HG03439 (cell line): ENCODE data around the gene DOCK4.
"Not testable (repeated sequence)": the region's sequence is repeated elsewhere in the genome, so short reads cannot be mapped to it uniquely, and the experiment has no call there.

Experiments used
- ATAC-seq: cut with Tn5 transposase; IDR thresholded peaks from one replicate; pipeline ENCODE4 v1.9.1; 2021; ENCODE audit warnings: mild to moderate bottlenecking, moderate library complexity; ENCODE audit not compliant: unreplicated experiment

Gene DOCK4

GRCh38 chr7:111917404-111917803 is 288.8 kb downstream of the DOCK4 start:
- ATAC-seq: not testable (repeated sequence)

- ATAC-seq: no peak
Measured at GRCh38 chr7:111914291-111914690, 291.9 kb downstream of the DOCK4 start.

GRCh38 chr7:111911166-111911961 is 294.8 kb downstream of the DOCK4 start:
- no peak for ATAC-seq

GRCh38 chr7:111910656-111911055 is 295.5 kb downstream of the DOCK4 start:
- no peak for ATAC-seq

- not testable (repeated sequence) for ATAC-seq
Measured at GRCh38 chr7:111908673-111909072, 297.5 kb downstream of the DOCK4 start.

GRCh38 chr7:111903797-111904196 is 302.4 kb downstream of the DOCK4 start:
- no peak for ATAC-seq

GRCh38 chr7:111903016-111903415 is 303.2 kb downstream of the DOCK4 start:
- no peak for ATAC-seq

- no peak for ATAC-seq
Measured at GRCh38 chr7:111900283-111900682, 305.9 kb downstream of the DOCK4 start.

- ATAC-seq: no peak
Measured at GRCh38 chr7:111895049-111895448, 311.1 kb downstream of the DOCK4 start.

GRCh38 chr7:111894518-111894917 is 311.7 kb downstream of the DOCK4 start:
- ATAC-seq: no peak

GRCh38 chr7:111893190-111893589 is 313.0 kb downstream of the DOCK4 start:
- ATAC-seq: no peak

- ATAC-seq: no peak
Measured at GRCh38 chr7:111892588-111892987, 313.6 kb downstream of the DOCK4 start.

GRCh38 chr7:111887734-111888133 is 318.5 kb downstream of the DOCK4 start:
- ATAC-seq: no peak

- no peak for ATAC-seq
Measured at GRCh38 chr7:111886233-111886632, 320.0 kb downstream of the DOCK4 start.

GRCh38 chr7:111883241-111883640 is 323.0 kb downstream of the DOCK4 start:
- no peak for ATAC-seq

GRCh38 chr7:111878785-111879184 is 327.4 kb downstream of the DOCK4 start:
- ATAC-seq: no peak

- ATAC-seq: no peak
Measured at GRCh38 chr7:111877931-111878330, 328.3 kb downstream of the DOCK4 start.

- ATAC-seq: no peak
Measured at GRCh38 chr7:111873963-111874690, 332.1 kb downstream of the DOCK4 start.

GRCh38 chr7:111873326-111873646 is 332.9 kb downstream of the DOCK4 start:
- ATAC-seq: no peak

GRCh38 chr7:111872450-111873325 is 333.5 kb downstream of the DOCK4 start:
- ATAC-seq: no peak

GRCh38 chr7:111871283-111871682 is 334.9 kb downstream of the DOCK4 start:
- no peak for ATAC-seq
